HG02840 (cell line): ENCODE measurements around the gene NR4A1.

Source experiments
- ATAC-seq: cut with Tn5 transposase; IDR thresholded peaks from one replicate; pipeline ENCODE4 v1.9.1; 2021; ENCODE audit warnings: mild to moderate bottlenecking, moderate library complexity, moderate number of reproducible peaks; ENCODE audit not compliant: unreplicated experiment, low FRiP score

Gene NR4A1

DNA sequence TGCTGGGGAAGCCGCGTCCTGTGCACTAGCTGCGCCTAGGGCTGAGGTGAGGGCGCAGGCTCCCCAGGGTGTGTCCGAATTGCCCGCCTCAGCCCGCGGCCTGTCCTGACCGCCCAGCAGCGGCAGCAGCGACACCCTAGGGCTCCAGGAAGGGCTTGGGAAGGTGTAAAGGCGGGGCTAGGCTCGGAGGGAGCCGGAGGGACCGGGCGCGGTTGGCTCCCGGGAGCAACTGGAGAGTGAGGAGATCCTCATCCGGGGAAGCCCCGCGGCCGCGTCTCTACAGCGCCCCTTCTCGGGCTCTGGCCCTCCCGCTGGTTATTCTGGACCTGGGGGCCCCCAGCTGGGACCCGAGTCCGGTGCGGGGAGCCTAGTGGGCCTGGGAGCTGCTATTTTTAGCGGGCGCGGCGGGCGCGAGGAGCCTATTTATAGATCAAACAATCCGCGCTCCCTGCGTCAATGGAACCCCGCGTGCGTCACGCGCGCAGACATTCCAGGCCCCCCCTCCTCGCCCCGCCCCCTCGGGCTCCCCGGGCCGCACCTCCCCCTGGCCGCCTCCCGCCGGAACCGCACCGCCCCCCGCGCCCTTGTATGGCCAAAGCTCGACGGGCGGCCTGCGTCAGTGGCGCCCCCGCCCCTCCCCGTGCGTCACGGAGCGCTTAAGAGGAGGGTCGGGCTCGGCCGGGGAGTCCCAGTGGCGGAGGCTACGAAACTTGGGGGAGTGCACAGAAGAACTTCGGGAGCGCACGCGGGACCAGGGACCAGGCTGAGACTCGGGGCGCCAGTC, at the start of gene NR4A1:
Gene NR4A1 (plus strand): TSS at position 685 of the 784 bp plus-strand sequence. CDS start 2,887 bp downstream, outside the sequence.
- peak; percentile 73 for ATAC-seq

DNA sequence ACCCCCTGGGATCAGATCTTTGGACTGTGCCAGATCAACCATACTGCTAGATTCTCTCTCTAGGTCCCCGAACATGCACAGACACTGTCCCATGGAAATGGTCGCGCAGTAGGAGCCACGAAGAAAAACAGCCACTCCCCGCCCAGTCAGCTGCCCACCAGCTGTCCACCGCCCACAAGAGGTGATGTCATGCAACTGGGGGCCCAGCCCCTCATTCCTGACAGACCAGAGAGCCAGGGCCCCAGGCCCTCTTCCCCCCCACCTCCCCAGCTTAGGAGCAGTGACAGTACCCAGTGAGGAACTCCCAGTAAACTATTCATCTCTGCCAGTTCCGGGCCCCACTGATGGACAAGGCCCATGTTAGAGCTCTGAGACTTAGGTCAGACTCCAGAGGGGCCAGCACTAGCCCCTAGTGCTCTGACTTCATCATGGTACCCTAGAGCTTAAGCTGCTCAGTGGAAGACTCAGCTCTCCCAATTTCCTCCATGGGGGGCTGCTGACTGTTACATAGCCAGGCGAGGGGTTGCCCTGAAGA, 48.2 kb upstream of the NR4A1 start:
- ATAC-seq, result no peak

- no peak for ATAC-seq
Observed at GRCh38 chr12:52003591-52003990, 47.7 kb upstream of the NR4A1 start.

GRCh38 chr12:52004042-52004648, 47.1 kb upstream of the NR4A1 start:
- ATAC-seq, result no peak

DNA sequence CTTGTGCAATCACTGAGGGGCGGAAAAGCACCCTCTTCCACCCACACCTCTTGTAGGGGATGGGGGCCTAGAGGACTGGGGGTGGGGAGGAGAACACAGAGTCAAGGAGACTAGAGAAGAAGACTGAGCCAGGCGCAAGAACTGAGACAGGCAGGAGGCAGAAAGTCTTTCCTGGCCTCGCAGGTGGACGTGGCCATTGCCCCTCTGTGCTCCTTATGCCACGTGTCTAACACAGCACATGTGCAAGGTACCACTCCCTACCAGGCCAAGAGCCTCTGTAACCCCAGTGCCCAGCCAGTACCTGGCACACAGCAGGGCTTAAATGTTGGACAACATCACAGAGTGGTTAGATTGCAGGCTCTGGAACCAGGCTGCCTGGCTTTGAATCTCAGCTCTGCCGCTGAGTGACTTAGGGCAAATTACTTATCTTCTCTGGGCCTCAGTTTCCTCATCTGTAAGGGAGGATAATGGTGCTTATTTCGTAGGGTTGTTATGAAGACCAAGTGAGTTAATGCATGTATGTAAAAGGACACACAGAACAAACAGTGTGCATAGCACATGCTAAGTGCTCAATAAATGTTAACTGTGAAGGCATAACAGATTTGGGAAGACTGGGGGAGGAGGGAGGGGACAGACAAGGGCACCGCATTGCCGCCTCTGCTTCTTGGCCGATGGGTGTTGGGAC, 45.9 kb upstream of the NR4A1 start:
- ATAC-seq, result no peak

DNA sequence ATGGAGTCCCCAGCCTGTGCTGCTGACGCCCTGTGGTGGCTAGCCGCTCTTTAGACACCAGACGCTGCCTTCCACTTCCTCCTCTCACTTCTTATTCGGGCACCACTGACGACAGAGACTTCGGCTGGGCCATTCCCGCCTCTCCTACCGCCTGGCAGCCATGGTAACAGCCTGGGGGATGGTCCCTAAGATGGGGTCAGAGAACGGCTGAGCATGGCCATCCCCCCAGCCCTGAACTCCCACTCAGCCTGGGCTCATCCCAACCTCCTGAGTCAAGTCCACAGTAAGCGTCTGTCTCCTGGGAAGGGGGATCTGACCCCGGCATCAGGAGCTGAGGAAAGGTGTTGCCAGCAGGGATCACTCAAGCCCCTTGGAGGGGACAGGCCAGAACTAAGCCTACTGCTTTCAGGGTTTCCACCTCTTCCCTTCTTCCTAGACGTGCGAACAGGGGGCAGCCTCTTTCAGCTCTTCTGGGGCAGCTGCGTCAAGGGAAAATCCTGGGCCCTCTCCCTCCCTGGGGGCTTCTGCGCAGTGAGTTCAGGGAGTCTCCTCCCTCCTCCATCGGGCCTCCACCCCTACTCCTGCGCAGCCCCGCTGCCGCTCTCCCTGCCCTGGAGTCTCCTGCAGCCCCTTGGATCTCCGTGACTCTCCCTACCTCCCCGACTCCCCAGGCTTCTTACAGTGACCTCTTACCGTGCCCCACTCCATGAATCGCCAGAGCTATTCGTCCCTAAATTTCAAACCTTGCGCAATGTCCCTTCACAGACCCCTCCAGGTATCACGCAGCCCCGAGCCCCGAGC, 45.1 kb upstream of the NR4A1 start:
- no peak for ATAC-seq

DNA sequence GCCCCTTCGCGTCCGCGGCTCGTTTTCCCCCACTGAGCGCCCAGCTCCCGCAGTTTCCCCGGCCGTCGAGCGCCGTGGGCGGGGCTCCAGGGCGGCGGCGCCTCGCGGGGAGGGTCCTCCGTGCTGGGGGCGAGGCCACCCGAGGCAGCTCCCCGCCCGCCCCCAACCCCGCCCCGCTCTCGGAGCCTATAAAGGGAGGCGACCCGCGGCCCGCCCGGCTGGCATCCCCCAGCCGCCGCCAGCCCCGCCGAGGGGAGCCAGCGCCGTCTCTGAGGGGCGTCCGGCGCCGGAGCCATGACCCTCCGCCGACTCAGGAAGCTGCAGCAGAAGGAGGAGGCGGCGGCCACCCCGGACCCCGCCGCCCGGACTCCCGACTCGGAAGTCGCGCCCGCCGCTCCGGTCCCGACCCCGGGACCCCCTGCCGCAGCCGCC, 44.5 kb upstream of the NR4A1 start, which contains the start of gene TAMALIN:
Gene TAMALIN (plus strand): TSS at position 221 of the 432 bp plus-strand sequence. CDS start 74 bp downstream, at position 295.
- no peak for ATAC-seq

- no peak for ATAC-seq
Observed at GRCh38 chr12:52007158-52007921, 43.9 kb upstream of the NR4A1 start.

DNA sequence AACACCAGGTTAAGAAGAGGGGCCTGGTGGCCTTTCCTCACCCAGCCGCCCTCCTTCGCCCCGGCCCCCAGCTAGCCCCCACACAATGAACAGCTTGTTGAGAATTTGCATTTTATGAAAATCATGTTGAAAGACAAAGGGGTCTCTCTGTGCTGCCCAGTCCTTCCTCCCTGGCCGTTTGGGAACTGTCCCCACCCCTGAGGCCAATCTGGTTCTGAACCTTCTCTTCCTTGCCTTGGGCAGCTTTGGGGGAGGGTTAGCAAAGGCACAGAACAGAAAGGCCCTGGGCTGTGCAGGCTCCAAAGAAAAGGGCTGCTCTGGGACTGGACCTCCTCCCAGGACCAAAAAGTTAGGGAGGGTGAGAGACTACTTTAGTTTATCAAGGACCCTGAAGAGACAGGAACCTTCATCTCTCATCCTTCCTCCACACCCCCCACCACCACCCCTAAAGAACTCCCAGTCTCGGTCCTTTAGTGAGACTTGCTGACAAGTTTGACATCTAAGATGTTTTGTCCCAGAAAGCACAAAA, 43.2 kb upstream of the NR4A1 start:
- ATAC-seq, result no peak

- ATAC-seq, result no peak
Observed at GRCh38 chr12:52009081-52009751, 42.0 kb upstream of the NR4A1 start.

- ATAC-seq, result no peak
Observed at GRCh38 chr12:52010152-52010622, 41.1 kb upstream of the NR4A1 start.

DNA sequence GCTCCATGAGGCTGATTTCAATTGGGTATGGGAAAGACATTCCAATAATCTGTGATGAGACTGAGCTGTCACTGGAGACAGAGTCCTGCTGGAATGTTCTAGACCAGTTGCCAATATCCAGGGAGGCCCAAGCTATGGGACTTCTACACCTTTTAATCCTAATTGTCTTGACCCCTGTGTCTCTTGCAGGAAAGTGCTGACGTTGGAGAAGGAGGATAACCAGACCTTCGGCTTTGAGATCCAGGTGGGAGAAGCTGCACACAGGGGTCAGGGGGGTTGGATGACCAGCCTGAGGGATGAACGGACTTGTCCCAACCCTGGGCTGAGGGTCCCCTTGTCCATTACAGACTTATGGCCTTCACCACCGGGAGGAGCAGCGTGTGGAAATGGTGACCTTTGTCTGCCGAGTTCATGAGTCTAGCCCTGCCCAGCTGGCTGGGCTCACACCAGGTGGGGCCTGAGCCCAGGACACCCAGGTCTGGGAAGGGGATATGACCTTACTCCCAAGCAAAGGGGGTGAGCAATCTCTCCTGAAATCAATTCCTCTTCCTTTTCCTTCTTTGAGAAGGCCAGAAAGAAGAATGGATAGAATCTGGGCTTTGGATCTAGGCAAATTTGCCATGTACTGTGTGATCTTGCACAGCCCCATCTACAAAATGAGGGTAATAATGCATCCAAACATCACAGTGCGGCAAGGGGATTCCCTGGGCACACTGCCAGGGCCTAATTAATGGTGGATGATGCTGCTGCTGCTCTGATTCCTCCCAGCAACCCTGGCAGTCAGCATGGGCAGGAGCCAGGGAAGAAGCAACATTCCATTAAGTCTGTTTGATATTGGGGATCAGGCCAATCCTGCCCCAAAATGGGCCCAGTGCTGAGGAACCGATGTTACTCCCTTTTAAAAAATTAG, 40.3 kb upstream of the NR4A1 start:
- no peak for ATAC-seq

DNA sequence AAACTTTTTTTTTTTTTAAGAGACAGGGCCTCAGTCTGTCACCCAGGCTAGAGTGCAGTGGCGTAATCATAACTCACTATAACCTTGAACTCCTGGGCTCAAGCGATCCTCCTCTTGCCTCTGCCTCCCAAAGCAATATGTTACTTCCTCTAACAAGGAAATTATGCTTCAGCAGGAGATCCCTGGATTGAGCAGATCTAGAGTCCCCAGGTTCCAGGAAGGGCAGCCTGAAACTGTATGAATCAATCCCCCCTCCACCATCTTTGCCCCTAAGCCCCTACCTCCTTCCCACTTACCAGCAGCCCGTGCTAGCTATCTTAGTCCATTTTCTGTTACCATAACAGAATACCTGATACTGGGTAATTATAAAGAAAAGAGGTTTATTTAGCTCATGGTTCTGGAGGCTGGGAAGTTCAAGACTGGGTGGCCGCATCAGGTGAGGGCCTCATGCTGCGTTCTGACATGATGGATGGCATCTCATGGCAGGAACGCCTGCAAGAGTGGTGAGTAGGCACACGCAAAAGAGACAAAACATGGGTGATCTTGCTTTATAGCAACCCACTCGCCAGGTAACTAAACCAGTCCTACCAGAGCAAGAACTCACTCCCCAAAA, 39.5 kb upstream of the NR4A1 start:
- ATAC-seq, result no peak

GRCh38 chr12:52013626-52014310, 37.5 kb upstream of the NR4A1 start:
- no peak for ATAC-seq

GRCh38 chr12:52014567-52015530, 36.4 kb upstream of the NR4A1 start:
- no peak for ATAC-seq
